Right lobe of liver (tissue), 4 donors: ENCODE results near the gene G2E3.

ENCODE experiments used
- POLR2A ChIP-seq: fragments of 450-650 bp; IDR thresholded peaks from one replicate; pipeline ENCODE4 v1.6.1; 2017; ENCODE audit warnings: antibody characterized with exemption, mild to moderate bottlenecking
- TF ChIP-seq, protein P1 (sequence below), 4 donors: fragments of 200-600 bp in 3 of 4; fragments of 450-650 bp in 1 of 4; IDR thresholded peaks; one replicate each; pipeline versions ENCODE4 v1.5.1 to v1.8.0; 2016 to 2022; ENCODE audit warnings: antibody characterized with exemption in 4 of 4, mild to moderate bottlenecking in 2 of 4
- donor health status: DM: no; HTN: no; CAD: no.
- donor health status: DM: no; HTN: no; CAD: no.
- donor health status: DM: no; HTN: yes; CAD: no.

DNA sequence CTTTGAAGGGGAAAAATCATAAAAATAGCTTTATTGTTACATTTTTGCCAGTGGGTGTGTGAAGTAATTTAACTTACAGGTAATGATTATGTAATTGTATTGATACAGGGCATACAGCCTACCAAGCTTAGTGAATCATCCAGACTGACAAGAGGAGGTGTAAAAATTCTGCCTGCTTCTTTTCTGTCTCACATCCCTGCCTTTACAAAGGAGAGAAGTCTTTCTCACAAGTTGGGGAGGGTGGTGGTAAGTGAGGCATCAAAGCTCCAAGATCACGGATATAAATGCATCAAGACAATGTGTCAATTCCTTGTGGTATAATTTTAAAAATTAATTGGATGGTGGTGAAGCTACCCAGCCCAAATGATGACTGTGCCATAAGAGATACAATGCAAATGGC lies 39.0 kb upstream of the G2E3 start:
- TF ChIP-seq POLR2A, result no peak
- TF ChIP-seq, protein P1, sequence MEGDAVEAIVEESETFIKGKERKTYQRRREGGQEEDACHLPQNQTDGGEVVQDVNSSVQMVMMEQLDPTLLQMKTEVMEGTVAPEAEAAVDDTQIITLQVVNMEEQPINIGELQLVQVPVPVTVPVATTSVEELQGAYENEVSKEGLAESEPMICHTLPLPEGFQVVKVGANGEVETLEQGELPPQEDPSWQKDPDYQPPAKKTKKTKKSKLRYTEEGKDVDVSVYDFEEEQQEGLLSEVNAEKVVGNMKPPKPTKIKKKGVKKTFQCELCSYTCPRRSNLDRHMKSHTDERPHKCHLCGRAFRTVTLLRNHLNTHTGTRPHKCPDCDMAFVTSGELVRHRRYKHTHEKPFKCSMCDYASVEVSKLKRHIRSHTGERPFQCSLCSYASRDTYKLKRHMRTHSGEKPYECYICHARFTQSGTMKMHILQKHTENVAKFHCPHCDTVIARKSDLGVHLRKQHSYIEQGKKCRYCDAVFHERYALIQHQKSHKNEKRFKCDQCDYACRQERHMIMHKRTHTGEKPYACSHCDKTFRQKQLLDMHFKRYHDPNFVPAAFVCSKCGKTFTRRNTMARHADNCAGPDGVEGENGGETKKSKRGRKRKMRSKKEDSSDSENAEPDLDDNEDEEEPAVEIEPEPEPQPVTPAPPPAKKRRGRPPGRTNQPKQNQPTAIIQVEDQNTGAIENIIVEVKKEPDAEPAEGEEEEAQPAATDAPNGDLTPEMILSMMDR (IDR thresholded peaks at IDR 0.05), result no peak
